CD8-positive, alpha-beta memory T cell (primary cell): ENCODE results near the gene VSIG1. TPM values are rescaled to one million over a fixed set of nuclear protein-coding genes. Genes with fewer than 3 reads are reported as not detected.

ENCODE experiments used
- CTCF ChIA-PET: fragments of 350-600 bp; sonication (Branson Sonifier 250); formaldehyde crosslinking; loops from one replicate; lab custom pipeline; 2021; ENCODE audit warnings: antibody characterized with exemption; lab: Charles Lee
- POLR2A ChIA-PET: fragments of 350-600 bp; sonication (Branson Sonifier 250); formaldehyde crosslinking; loops from one replicate; lab custom pipeline; 2021; ENCODE audit warnings: antibody characterized with exemption; lab: Charles Lee
- DNase-seq, 5 donors: peaks; one replicate each; pipeline versions ENCODE4 v3.0.0 to v3.0.0-alpha.2; 2020 to 2022; ENCODE audit warnings: mixed read lengths in 1 of 5
- H3K27ac ChIP-seq: one replicate; pipeline ENCODE4 v1.7.0; 2013; ENCODE audit warnings: low read depth, mild to moderate bottlenecking, low read length, moderate library complexity
- H3K27me3 ChIP-seq: 2 replicates; pipeline ENCODE4 v1.7.0; 2013; ENCODE audit warnings: low read length, mild to moderate bottlenecking; ENCODE audit not compliant: insufficient read depth, poor library complexity, severe bottlenecking
- H3K36me3 ChIP-seq: 2 replicates; pipeline ENCODE4 v1.7.0; 2013; ENCODE audit warnings: mild to moderate bottlenecking, low read length, moderate library complexity; ENCODE audit not compliant: insufficient read depth
- H3K4me1 ChIP-seq: 2 replicates; pipeline ENCODE4 v1.7.0; 2013; ENCODE audit warnings: mild to moderate bottlenecking, low read length, moderate library complexity; ENCODE audit not compliant: insufficient read depth
- H3K4me3 ChIP-seq: 2 replicates; pipeline ENCODE4 v1.7.0; 2013; ENCODE audit warnings: mild to moderate bottlenecking, low read length
- H3K9me3 ChIP-seq: 2 replicates; pipeline ENCODE4 v1.7.0; 2013; ENCODE audit warnings: mild to moderate bottlenecking, low read length
- H3K27ac Mint-ChIP-seq, 8 donors: one replicate each; pipeline ENCODE4 v1.8.0; 2020 to 2021; ENCODE audit warnings: mixed read lengths in 8 of 8, mild to moderate bottlenecking in 6 of 8, inconsistent platforms in 3 of 8, moderate library complexity in 3 of 8
- H3K27me3 Mint-ChIP-seq, 2 donors: one replicate each; pipeline ENCODE4 v1.8.0; 2020 to 2021; ENCODE audit warnings: mixed read lengths in 2 of 2, mild to moderate bottlenecking in 1 of 2, moderate library complexity in 1 of 2
- H3K36me3 Mint-ChIP-seq, 3 donors: one replicate each; pipeline ENCODE4 v1.8.0; 2020 to 2021; ENCODE audit warnings: mixed read lengths in 3 of 3, inconsistent platforms in 1 of 3, mild to moderate bottlenecking in 1 of 3
- H3K4me1 Mint-ChIP-seq, 3 donors: one replicate each; pipeline ENCODE4 v1.8.0; 2020 to 2021; ENCODE audit warnings: mixed read lengths in 3 of 3, inconsistent platforms in 1 of 3, mild to moderate bottlenecking in 1 of 3
- H3K4me3 Mint-ChIP-seq, 7 donors: one replicate each; pipeline ENCODE4 v1.8.0; 2020 to 2021; ENCODE audit warnings: mixed read lengths in 7 of 7, mild to moderate bottlenecking in 6 of 7, moderate library complexity in 4 of 7, inconsistent platforms in 2 of 7
- H3K9me3 Mint-ChIP-seq, 5 donors: one replicate each; pipeline ENCODE4 v1.8.0; 2020 to 2022; ENCODE audit warnings: mixed read lengths in 5 of 5, mild to moderate bottlenecking in 3 of 5, moderate library complexity in 2 of 5, inconsistent platforms in 1 of 5
- polyA plus RNA-seq: library from polyadenylated mRNA; unstranded; fragments of 300-500 nt; fragmentation: Illumina TruSeq; gene quantifications from one replicate; pipeline ENCODE4 v1.2.3, GENCODE V29; 2021
- total RNA-seq, 2 experiments: library from RNA; stranded (reverse); gene quantifications; one replicate each; pipeline ENCODE4 v1.2.3, GENCODE V29; 2021

The VSIG1 gene
- total and polyA plus RNA-seq, 3 experiments from 2014 or later: 1.9 to 14.9 (median 3.1) TPM

- Mint-ChIP-seq H3K27ac (peak overlapping the region in 1 of 8 donors; percentile 6), H3K27me3 (peaks cover 0 to 2% of the 10 kb centered on the region in 2 donors)
- CTCF ChIA-PET: no interaction called here
Measured at GRCh38 chrX:108123591-108124366, 78.9 kb downstream of the VSIG1 start.

DNA sequence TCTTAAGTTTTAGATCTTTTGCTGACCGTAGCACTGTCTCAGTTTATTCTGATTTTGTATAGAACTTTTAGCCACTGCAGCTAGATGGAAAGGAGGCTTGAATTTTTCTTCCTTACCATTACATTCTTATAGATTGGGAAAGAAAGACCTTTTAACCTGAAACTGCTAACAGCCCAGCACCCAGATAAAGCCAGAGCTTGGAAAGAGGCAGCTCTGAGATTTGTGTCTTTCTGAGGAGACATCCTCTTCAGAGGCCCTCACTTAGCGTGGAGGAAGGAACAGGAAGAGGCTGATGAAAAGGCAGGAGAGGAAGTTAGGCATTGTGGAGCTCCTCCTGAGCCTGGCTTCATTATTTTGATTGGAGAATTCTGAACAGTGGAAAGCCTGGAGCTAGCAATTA is 81.8 kb downstream of the VSIG1 start:
- Mint-ChIP-seq H3K36me3 (peaks cover 3 to 47% (median 4%) of the 10 kb centered on the region in 3 donors), H3K9me3 (no peaks in the 10 kb centered on the region), H3K4me1 (no peaks in the 10 kb centered on the region), H3K27me3 (peaks cover 0 to 2% of the 10 kb centered on the region in 2 donors), H3K27ac (no peak overlapping the region), H3K4me3 (no peak overlapping the region)
- H3K4me3 ChIP-seq: no peak overlapping the region
- H3K36me3 ChIP-seq: no peaks in the 10 kb centered on the region
- H3K4me1 ChIP-seq: no peaks in the 10 kb centered on the region
- H3K9me3 ChIP-seq: no peaks in the 10 kb centered on the region
- DNase-seq: no peak
- H3K27ac ChIP-seq: no peak overlapping the region
- CTCF ChIA-PET: no interaction called here
- H3K27me3 ChIP-seq: no peaks in the 10 kb centered on the region
- POLR2A ChIA-PET: no interaction called here

More at GRCh38 chrX:108123591-108124366, 78.9 kb downstream of the VSIG1 start:
- H3K4me1 Mint-ChIP-seq: no peaks in the 10 kb centered on the region
- Histone ChIP-seq H3K4me3 (no peak overlapping the region), H3K27me3 (no peaks in the 10 kb centered on the region), H3K36me3 (no peaks in the 10 kb centered on the region), H3K9me3 (no peaks in the 10 kb centered on the region), H3K4me1 (no peaks in the 10 kb centered on the region), H3K27ac (no peak overlapping the region)
- POLR2A ChIA-PET: no interaction called here
- no peak for DNase-seq
- no peak overlapping the region for H3K4me3 Mint-ChIP-seq
- no peaks in the 10 kb centered on the region for H3K9me3 Mint-ChIP-seq
- H3K36me3 Mint-ChIP-seq: peaks cover 0 to 26% (median under 1%) of the 10 kb centered on the region in 3 donors

DNA sequence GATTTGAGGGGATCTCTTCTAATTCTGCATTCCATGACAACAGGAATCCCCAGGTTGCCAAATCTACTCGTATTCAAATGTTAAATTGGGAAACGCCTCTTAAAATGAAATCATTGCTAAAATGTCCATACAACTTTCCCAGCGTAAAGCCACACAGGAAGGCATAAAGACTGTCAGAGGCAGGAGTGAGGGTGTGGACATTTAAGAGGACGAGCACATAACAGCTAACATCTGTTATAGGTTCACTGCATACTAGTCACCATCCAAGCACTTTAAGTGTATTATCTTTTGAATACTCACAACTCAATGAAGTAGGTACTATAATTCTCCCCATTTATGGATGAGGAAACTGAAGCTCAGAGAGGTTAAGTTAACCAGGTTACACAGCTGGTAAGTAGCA is 82.3 kb downstream of the VSIG1 start:
- POLR2A ChIA-PET: no interaction called here
- no peak overlapping the region for H3K4me3 ChIP-seq
- Mint-ChIP-seq H3K9me3 (no peaks in the 10 kb centered on the region), H3K4me1 (no peaks in the 10 kb centered on the region), H3K4me3 (no peak overlapping the region), H3K27ac (no peak overlapping the region), H3K36me3 (peaks cover 3 to 49% (median 4%) of the 10 kb centered on the region in 3 donors), H3K27me3 (peaks cover 0 to 2% of the 10 kb centered on the region in 2 donors)
- no peaks in the 10 kb centered on the region for H3K27me3 ChIP-seq
- no peaks in the 10 kb centered on the region for H3K36me3 ChIP-seq
- CTCF ChIA-PET: no interaction called here
- no peaks in the 10 kb centered on the region for H3K9me3 ChIP-seq
- no peak for DNase-seq
- no peaks in the 10 kb centered on the region for H3K4me1 ChIP-seq
- no peak overlapping the region for H3K27ac ChIP-seq

Other genes with a start within 250 kb of the VSIG1 start
- gene MID2, start 219.2 kb upstream of the VSIG1 start, total RNA-seq: 10 to 100 TPM; 10.6 to 13.3 TPM
- gene MID2, start 219.2 kb upstream of the VSIG1 start, polyA plus RNA-seq: 6.8 TPM
- not detected for gene TEX13B, start 62.7 kb upstream of the VSIG1 start, total RNA-seq
- gene TEX13B, start 62.7 kb upstream of the VSIG1 start, polyA plus RNA-seq: not detected
- 10 to 100 TPM; 40.4 to 43.0 TPM for gene PSMD10, start 46.5 kb downstream of the VSIG1 start, total RNA-seq
- 55.2 TPM for gene PSMD10, start 46.5 kb downstream of the VSIG1 start, polyA plus RNA-seq
- gene ATG4A, start 46.7 kb downstream of the VSIG1 start, total RNA-seq: 10 to 100 TPM; 10.7 to 10.8 TPM
- gene ATG4A, start 46.7 kb downstream of the VSIG1 start, polyA plus RNA-seq: 20.4 TPM